ENCODE results near the gene PITPNB. TPM values are rescaled to one million over a fixed set of nuclear protein-coding genes. Genes with fewer than 3 reads are reported as not detected.

Gene PITPNB
- total RNA-seq, 1 experiment from 2014 or later = 23.8 TPM

DNA sequence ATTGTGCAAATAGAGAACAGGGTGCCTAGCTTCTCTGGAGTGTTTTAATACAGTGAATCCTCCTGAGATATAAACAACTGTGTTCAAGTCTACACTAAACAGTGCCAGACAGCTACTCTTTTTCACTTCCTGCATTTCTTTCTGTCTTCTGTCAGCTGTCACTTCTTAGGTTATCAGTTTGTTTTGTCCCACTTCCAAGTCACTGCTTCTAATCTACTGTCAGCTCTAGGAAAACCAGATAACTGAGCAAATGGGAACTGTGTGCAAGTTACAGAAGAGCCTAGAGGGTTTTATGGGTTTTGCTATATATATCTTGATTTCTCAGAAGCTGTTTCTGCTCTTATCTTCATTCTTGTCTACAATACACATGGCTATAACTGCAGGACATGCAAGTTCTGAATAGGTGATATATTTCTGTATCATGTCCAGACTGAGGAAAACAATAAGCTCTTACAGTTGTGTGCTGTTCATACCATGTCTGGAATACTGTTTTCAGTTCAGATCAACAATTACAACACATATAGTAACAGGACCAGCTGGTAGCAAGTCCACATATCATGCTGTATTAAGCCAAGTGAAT lies 5.8 kb downstream of the PITPNB start:
- peaks cover 51% of the 10 kb centered on the region for H4K20me1 ChIP-seq (ENCODE audit: insufficient read depth, low read depth, low read length)
- H3K9me3 ChIP-seq (ENCODE audit: low read length) = no peaks in the 10 kb centered on the region
- H3K4me3 ChIP-seq (ENCODE audit: low read length) = no peak overlapping the region
- H3K27me3 ChIP-seq (ENCODE audit: low read length) = no peaks in the 10 kb centered on the region
- peaks cover 32% of the 10 kb centered on the region; the same call in 1 of the 2 replicates for H3K36me3 ChIP-seq (ENCODE audit: insufficient read depth, low read length)
- H2AFZ ChIP-seq (ENCODE audit: low read length) = no peak overlapping the region
- peaks cover 100% of the 10 kb centered on the region for H3K79me2 ChIP-seq (ENCODE audit: low read length)
- peaks cover 39% of the 10 kb centered on the region for H3K4me1 ChIP-seq (ENCODE audit: low read length)
- no peaks in the 10 kb centered on the region for H3K9me2 ChIP-seq (replicated peaks; ENCODE audit: insufficient read depth, low read length)
- no peak overlapping the region for H3K9ac ChIP-seq (ENCODE audit: low read length)
- no peak overlapping the region for H3K27ac ChIP-seq (ENCODE audit: low read length)
- no peak for DNase-seq
- no peak overlapping the region for H3K4me2 ChIP-seq (ENCODE audit: low read depth, low read length, poor library complexity, severe bottlenecking)

DNA sequence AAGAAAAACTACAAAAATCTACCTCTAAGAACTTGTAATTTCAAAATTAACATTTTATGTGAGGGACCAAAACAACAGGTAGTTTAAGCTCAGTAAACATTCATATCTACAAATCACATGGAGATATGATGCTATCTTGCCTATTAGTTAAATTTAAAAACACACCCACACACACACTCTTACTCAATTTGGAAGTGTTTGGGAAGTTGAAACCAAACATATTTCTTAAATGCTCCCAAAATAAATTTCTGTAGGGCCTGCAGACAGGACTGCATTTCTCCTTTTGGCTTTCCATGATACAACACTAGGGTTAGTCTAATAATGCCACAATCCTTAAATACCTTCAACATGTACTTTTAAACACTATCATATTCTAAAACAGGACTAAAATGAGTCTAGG lies 7.0 kb downstream of the PITPNB start:
- Histone ChIP-seq H3K4me2 (ENCODE audit: low read depth, low read length, poor library complexity, severe bottlenecking) (no peak overlapping the region), H3K9ac (ENCODE audit: low read length) (no peak overlapping the region), H3K9me2 (replicated peaks; ENCODE audit: insufficient read depth, low read length) (no peaks in the 10 kb centered on the region), H3K4me1 (ENCODE audit: low read length) (peaks cover 28% of the 10 kb centered on the region), H3K36me3 (ENCODE audit: insufficient read depth, low read length) (peaks cover 38% of the 10 kb centered on the region; the same call in 1 of the 2 replicates), H3K9me3 (ENCODE audit: low read length) (no peaks in the 10 kb centered on the region), H2AFZ (ENCODE audit: low read length) (no peak overlapping the region), H3K27ac (ENCODE audit: low read length) (no peak overlapping the region), H3K27me3 (ENCODE audit: low read length) (no peaks in the 10 kb centered on the region), H3K79me2 (ENCODE audit: low read length) (peaks cover 100% of the 10 kb centered on the region), H3K4me3 (ENCODE audit: low read length) (no peak overlapping the region), H4K20me1 (ENCODE audit: insufficient read depth, low read depth, low read length) (peaks cover 39% of the 10 kb centered on the region)
- no peak for DNase-seq

DNA sequence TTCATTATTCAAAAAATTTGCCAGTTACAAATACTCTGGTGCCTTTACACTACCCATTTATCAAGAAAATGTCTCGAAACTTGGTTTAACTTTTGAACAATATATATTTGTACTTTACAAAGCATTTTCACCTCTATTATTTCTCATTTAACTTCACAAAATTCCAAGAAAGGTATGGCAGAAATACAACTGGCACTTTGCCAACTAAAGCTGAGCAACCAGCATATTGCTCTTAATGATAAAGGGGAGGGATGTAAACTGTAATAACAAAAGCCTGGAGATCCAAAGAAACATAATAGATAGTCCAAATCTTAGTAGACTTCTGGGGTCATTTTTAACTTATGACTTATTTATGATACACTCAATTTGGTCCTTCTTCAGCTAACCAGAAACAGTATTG lies 7.7 kb downstream of the PITPNB start:
- peaks cover 100% of the 10 kb centered on the region for H3K79me2 ChIP-seq (ENCODE audit: low read length)
- no peaks in the 10 kb centered on the region for H3K9me3 ChIP-seq (ENCODE audit: low read length)
- no peaks in the 10 kb centered on the region for H3K27me3 ChIP-seq (ENCODE audit: low read length)
- peaks cover 45% of the 10 kb centered on the region; the same call in 1 of the 2 replicates for H3K36me3 ChIP-seq (ENCODE audit: insufficient read depth, low read length)
- no peak overlapping the region for H3K4me3 ChIP-seq (ENCODE audit: low read length)
- H3K4me2 ChIP-seq (ENCODE audit: low read depth, low read length, poor library complexity, severe bottlenecking) = no peak overlapping the region
- H2AFZ ChIP-seq (ENCODE audit: low read length) = no peak overlapping the region
- no peak overlapping the region for H3K27ac ChIP-seq (ENCODE audit: low read length)
- peaks cover 22% of the 10 kb centered on the region for H3K4me1 ChIP-seq (ENCODE audit: low read length)
- peaks cover 34% of the 10 kb centered on the region for H4K20me1 ChIP-seq (ENCODE audit: insufficient read depth, low read depth, low read length)
- DNase-seq = no peak
- no peaks in the 10 kb centered on the region for H3K9me2 ChIP-seq (replicated peaks; ENCODE audit: insufficient read depth, low read length)
- H3K9ac ChIP-seq (ENCODE audit: low read length) = no peak overlapping the region

GRCh38 chr22:27906241-27906640 lies 12.8 kb downstream of the PITPNB start:
- H3K36me3 ChIP-seq (ENCODE audit: insufficient read depth, low read length) = peaks cover 42% of the 10 kb centered on the region; the same call in 1 of the 2 replicates
- peaks cover 12% of the 10 kb centered on the region for H3K4me1 ChIP-seq (ENCODE audit: low read length)
- no peak overlapping the region for H3K9ac ChIP-seq (ENCODE audit: low read length)
- no peak overlapping the region for H3K27ac ChIP-seq (ENCODE audit: low read length)
- H2AFZ ChIP-seq (ENCODE audit: low read length) = no peak overlapping the region
- H4K20me1 ChIP-seq (ENCODE audit: insufficient read depth, low read depth, low read length) = peaks cover 3% of the 10 kb centered on the region; the same call in 1 of the 2 replicates
- no peak overlapping the region for H3K4me2 ChIP-seq (ENCODE audit: low read depth, low read length, poor library complexity, severe bottlenecking)
- H3K9me2 ChIP-seq (replicated peaks; ENCODE audit: insufficient read depth, low read length) = no peaks in the 10 kb centered on the region
- peaks cover 97% of the 10 kb centered on the region for H3K79me2 ChIP-seq (ENCODE audit: low read length)
- H3K27me3 ChIP-seq (ENCODE audit: low read length) = no peaks in the 10 kb centered on the region
- DNase-seq = no peak
- no peaks in the 10 kb centered on the region for H3K9me3 ChIP-seq (ENCODE audit: low read length)
- H3K4me3 ChIP-seq (ENCODE audit: low read length) = no peak overlapping the region

- peaks cover 36% of the 10 kb centered on the region; the same call in 1 of the 2 replicates for H3K36me3 ChIP-seq (ENCODE audit: insufficient read depth, low read length)
- no peaks in the 10 kb centered on the region for H3K27me3 ChIP-seq (ENCODE audit: low read length)
- no peak overlapping the region for H3K4me2 ChIP-seq (ENCODE audit: low read depth, low read length, poor library complexity, severe bottlenecking)
- no peak overlapping the region for H2AFZ ChIP-seq (ENCODE audit: low read length)
- no peak overlapping the region for H3K4me3 ChIP-seq (ENCODE audit: low read length)
- H3K9me2 ChIP-seq (replicated peaks; ENCODE audit: insufficient read depth, low read length) = no peaks in the 10 kb centered on the region
- peaks cover 12% of the 10 kb centered on the region for H3K4me1 ChIP-seq (ENCODE audit: low read length)
- H3K27ac ChIP-seq (ENCODE audit: low read length) = no peak overlapping the region
- H3K79me2 ChIP-seq (ENCODE audit: low read length) = peaks cover 97% of the 10 kb centered on the region
- peaks cover 7% of the 10 kb centered on the region; the same call in 1 of the 2 replicates for H4K20me1 ChIP-seq (ENCODE audit: insufficient read depth, low read depth, low read length)
- H3K9ac ChIP-seq (ENCODE audit: low read length) = no peak overlapping the region
- H3K9me3 ChIP-seq (ENCODE audit: low read length) = no peaks in the 10 kb centered on the region
- DNase-seq = no peak
These were observed 13.4 kb downstream of the PITPNB start for GRCh38 chr22:27905653-27906052.

DNA sequence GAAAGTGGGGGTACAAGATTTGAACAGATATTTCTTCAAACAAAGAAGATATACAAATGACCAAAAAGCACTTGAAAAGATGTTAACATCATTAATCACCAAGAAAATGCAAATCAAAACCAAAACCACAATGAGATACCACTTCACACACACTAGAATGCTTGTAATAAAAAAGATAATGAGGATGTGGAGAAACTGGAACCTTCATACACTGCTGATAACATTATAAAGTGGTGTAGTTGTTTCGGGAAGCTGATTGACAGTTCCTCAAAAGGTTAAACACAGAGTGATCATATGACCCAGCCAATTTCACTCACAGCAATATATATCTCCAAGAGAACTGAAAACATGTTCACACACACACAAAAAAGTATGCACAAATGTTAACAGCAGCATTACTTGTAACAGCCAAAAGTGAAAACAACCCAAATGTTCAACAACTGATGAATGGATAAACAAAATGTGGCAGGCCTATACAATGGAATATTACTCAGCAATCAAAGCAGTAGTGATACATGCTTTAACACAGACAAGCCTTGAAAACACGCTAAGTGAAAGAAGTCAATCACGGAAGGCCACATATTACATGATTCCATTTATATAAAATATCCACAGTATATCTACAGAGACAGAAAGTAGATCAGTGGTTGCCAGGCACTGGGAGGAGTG lies 15.1 kb downstream of the PITPNB start:
- Histone ChIP-seq H3K4me2 (ENCODE audit: low read depth, low read length, poor library complexity, severe bottlenecking) (no peak overlapping the region), H3K4me1 (ENCODE audit: low read length) (peaks cover 12% of the 10 kb centered on the region), H4K20me1 (ENCODE audit: insufficient read depth, low read depth, low read length) (peaks cover 7% of the 10 kb centered on the region), H3K27ac (ENCODE audit: low read length) (no peak overlapping the region), H2AFZ (ENCODE audit: low read length) (no peak overlapping the region), H3K79me2 (ENCODE audit: low read length) (peaks cover 91% of the 10 kb centered on the region), H3K9me3 (ENCODE audit: low read length) (no peaks in the 10 kb centered on the region), H3K27me3 (ENCODE audit: low read length) (no peaks in the 10 kb centered on the region), H3K36me3 (ENCODE audit: insufficient read depth, low read length) (peaks cover 27% of the 10 kb centered on the region; the same call in 1 of the 2 replicates), H3K9me2 (replicated peaks; ENCODE audit: insufficient read depth, low read length) (no peaks in the 10 kb centered on the region), H3K9ac (ENCODE audit: low read length) (no peak overlapping the region), H3K4me3 (ENCODE audit: low read length) (no peak overlapping the region)
- DNase-seq = no peak

DNA sequence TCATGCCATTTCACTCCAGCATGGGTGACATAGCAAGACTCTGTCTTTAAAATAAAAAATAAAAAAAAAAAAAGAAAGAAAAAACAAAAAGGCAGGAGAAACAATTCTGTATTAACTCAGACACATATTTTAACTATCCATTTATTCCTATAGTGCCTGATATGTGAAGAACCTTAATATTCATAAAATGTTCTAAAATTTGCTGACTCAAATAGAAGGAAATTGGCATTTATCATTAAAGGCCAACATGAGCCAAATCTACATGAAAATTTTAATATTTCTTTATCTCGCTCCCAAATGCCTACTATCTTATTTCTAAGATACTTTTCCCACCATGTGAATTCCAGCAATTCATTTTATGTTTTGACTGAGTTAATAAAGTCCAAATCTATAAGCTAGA lies 18.9 kb downstream of the PITPNB start:
- Histone ChIP-seq H3K36me3 (ENCODE audit: insufficient read depth, low read length) (peaks cover 30% of the 10 kb centered on the region; the same call in 1 of the 2 replicates), H3K79me2 (ENCODE audit: low read length) (peaks cover 78% of the 10 kb centered on the region)

GRCh38 chr22:27896245-27896644 lies 22.8 kb downstream of the PITPNB start:
- no peak for DNase-seq
- Histone ChIP-seq H3K4me3 (ENCODE audit: low read length) (no peak overlapping the region), H3K4me1 (ENCODE audit: low read length) (peaks cover 9% of the 10 kb centered on the region)

More for the DNA sequence above, 18.9 kb downstream of the PITPNB start:
- Histone ChIP-seq H3K27ac (ENCODE audit: low read length) (no peak overlapping the region), H3K9me3 (ENCODE audit: low read length) (no peaks in the 10 kb centered on the region), H2AFZ (ENCODE audit: low read length) (no peak overlapping the region), H3K9ac (ENCODE audit: low read length) (no peak overlapping the region), H3K27me3 (ENCODE audit: low read length) (no peaks in the 10 kb centered on the region), H3K4me2 (ENCODE audit: low read depth, low read length, poor library complexity, severe bottlenecking) (no peak overlapping the region), H3K4me1 (ENCODE audit: low read length) (peaks cover 21% of the 10 kb centered on the region), H4K20me1 (ENCODE audit: insufficient read depth, low read depth, low read length) (peaks cover 7% of the 10 kb centered on the region), H3K9me2 (replicated peaks; ENCODE audit: insufficient read depth, low read length) (no peaks in the 10 kb centered on the region), H3K4me3 (ENCODE audit: low read length) (no peak overlapping the region)
- DNase-seq = no peak

More at GRCh38 chr22:27896245-27896644, 22.8 kb downstream of the PITPNB start:
- Histone ChIP-seq H3K4me2 (ENCODE audit: low read depth, low read length, poor library complexity, severe bottlenecking) (no peak overlapping the region), H3K36me3 (ENCODE audit: insufficient read depth, low read length) (peaks cover 51% of the 10 kb centered on the region; the same call in 1 of the 2 replicates), H3K27me3 (ENCODE audit: low read length) (no peaks in the 10 kb centered on the region), H3K9ac (ENCODE audit: low read length) (no peak overlapping the region), H3K27ac (ENCODE audit: low read length) (no peak overlapping the region), H3K79me2 (ENCODE audit: low read length) (peaks cover 67% of the 10 kb centered on the region), H3K9me2 (replicated peaks; ENCODE audit: insufficient read depth, low read length) (no peaks in the 10 kb centered on the region), H2AFZ (ENCODE audit: low read length) (no peak overlapping the region), H4K20me1 (ENCODE audit: insufficient read depth, low read depth, low read length) (peaks cover 10% of the 10 kb centered on the region; the same call in 1 of the 2 replicates), H3K9me3 (ENCODE audit: low read length) (no peaks in the 10 kb centered on the region)
